Measurements from ENCODE around the gene WDR74.
A peak's percentile ranks its signal among the peaks of the same experiment; 100 is the strongest.

WDR74 gene
- 93.5 to 384 (median 141) reads per million in 3 donors for total RNA-seq

GRCh38 chr11:62839050-62839945 is at the start of gene WDR74:
Gene WDR74, minus strand, starts transcription at chr11:62839590. Its CDS starts 20 bp downstream, at chr11:62839570.
- Histone ChIP-seq H3K27me3 (replicated peaks; ENCODE audit: control insufficient read depth, insufficient read depth, low read length, poor library complexity, severe bottlenecking) (no peaks in the 10 kb centered on the region), H3K4me3 (ENCODE audit: insufficient read depth, low read depth, low read length, poor library complexity, severe bottlenecking) (peak within 1 kb of the TSS; percentile 73), H3K9me3 (ENCODE audit: control insufficient read depth, low read length) (no peaks in the 10 kb centered on the region), H3K27ac (ENCODE audit: insufficient read depth, low read length, poor library complexity, severe bottlenecking) (peak within 1 kb of the TSS; percentile 99), H3K36me3 (ENCODE audit: control insufficient read depth, insufficient read depth, low read length) (peaks cover 20% of the 10 kb centered on the region), H3K4me1 (ENCODE audit: control insufficient read depth, insufficient read depth, low read length, poor library complexity, severe bottlenecking) (peaks cover 21% of the 10 kb centered on the region)
- DNase-seq = peak; percentile 80 to 88 (median 85)

DNA sequence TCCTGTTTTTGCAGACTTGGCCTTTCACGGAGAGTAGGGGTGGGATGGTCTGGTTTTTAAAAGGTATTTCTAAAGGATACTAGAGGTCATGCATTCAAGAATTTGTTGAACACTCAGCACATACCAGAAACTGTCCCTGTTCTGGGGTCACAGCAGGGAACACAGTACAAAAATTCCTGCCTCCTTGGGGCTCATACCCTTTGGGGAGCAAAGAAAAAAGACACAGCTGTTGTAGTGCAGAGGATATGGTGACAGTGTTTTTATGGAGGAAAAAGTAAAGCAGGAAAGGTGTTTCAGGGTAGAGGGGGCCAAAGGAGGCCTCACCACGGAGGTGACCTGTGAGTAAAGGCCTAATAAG is 49.7 kb upstream of the WDR74 start:
- Histone ChIP-seq H3K36me3 (ENCODE audit: control insufficient read depth, insufficient read depth, low read length) (peaks cover 54% of the 10 kb centered on the region), H3K27ac (ENCODE audit: insufficient read depth, low read length, poor library complexity, severe bottlenecking) (no peak overlapping the region), H3K4me1 (ENCODE audit: control insufficient read depth, insufficient read depth, low read length, poor library complexity, severe bottlenecking) (no peaks in the 10 kb centered on the region), H3K4me3 (ENCODE audit: insufficient read depth, low read depth, low read length, poor library complexity, severe bottlenecking) (no peak overlapping the region), H3K27me3 (replicated peaks; ENCODE audit: control insufficient read depth, insufficient read depth, low read length, poor library complexity, severe bottlenecking) (no peaks in the 10 kb centered on the region), H3K9me3 (ENCODE audit: control insufficient read depth, low read length) (no peaks in the 10 kb centered on the region)
- no peak for DNase-seq

GRCh38 chr11:62888406-62888805 is 49.0 kb upstream of the WDR74 start:
- no peaks in the 10 kb centered on the region for H3K27me3 ChIP-seq (replicated peaks; ENCODE audit: control insufficient read depth, insufficient read depth, low read length, poor library complexity, severe bottlenecking)
- H3K36me3 ChIP-seq (ENCODE audit: control insufficient read depth, insufficient read depth, low read length) = peaks cover 61% of the 10 kb centered on the region
- DNase-seq = no peak
- H3K9me3 ChIP-seq (ENCODE audit: control insufficient read depth, low read length) = no peaks in the 10 kb centered on the region
- no peak overlapping the region for H3K27ac ChIP-seq (ENCODE audit: insufficient read depth, low read length, poor library complexity, severe bottlenecking)
- H3K4me1 ChIP-seq (ENCODE audit: control insufficient read depth, insufficient read depth, low read length, poor library complexity, severe bottlenecking) = peaks cover 6% of the 10 kb centered on the region
- H3K4me3 ChIP-seq (ENCODE audit: insufficient read depth, low read depth, low read length, poor library complexity, severe bottlenecking) = no peak overlapping the region

DNA sequence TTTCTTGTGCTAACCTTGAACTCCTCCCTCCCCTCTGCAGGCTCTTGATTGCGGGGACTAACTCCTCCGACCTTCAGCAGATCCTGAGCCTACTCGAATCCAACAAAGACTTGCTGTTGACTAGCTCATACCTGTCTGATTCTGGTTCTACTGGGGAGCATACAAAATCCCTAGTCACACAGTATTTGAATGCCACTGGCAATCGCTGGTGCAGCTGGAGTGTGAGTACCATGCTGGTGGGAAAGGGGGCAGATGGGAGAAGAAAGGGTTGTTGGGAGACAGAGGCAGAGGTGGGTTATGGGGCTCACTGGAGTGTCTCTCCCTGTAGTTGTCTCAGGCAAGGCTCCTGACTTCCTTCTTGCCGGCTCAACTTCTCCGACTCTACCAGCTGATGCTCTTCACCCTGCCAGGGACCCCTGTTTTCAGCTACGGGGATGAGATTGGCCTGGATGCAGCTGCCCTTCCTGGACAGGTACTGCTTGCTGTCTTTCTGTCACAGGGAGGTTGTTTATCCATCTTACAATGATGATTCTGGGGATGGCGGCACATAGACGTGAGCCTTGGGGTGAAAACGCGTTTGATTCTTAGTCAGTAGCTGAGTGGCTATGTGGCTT is 45.9 kb upstream of the WDR74 start:
- Histone ChIP-seq H3K4me1 (ENCODE audit: control insufficient read depth, insufficient read depth, low read length, poor library complexity, severe bottlenecking) (peaks cover 23% of the 10 kb centered on the region), H3K27ac (ENCODE audit: insufficient read depth, low read length, poor library complexity, severe bottlenecking) (no peak overlapping the region)

GRCh38 chr11:62883673-62884072 is 44.3 kb upstream of the WDR74 start:
- H3K9me3 ChIP-seq (ENCODE audit: control insufficient read depth, low read length) = no peaks in the 10 kb centered on the region
- H3K4me1 ChIP-seq (ENCODE audit: control insufficient read depth, insufficient read depth, low read length, poor library complexity, severe bottlenecking) = peaks cover 29% of the 10 kb centered on the region
- no peaks in the 10 kb centered on the region for H3K27me3 ChIP-seq (replicated peaks; ENCODE audit: control insufficient read depth, insufficient read depth, low read length, poor library complexity, severe bottlenecking)
- H3K27ac ChIP-seq (ENCODE audit: insufficient read depth, low read length, poor library complexity, severe bottlenecking) = no peak overlapping the region
- no peak overlapping the region for H3K4me3 ChIP-seq (ENCODE audit: insufficient read depth, low read depth, low read length, poor library complexity, severe bottlenecking)
- no peak for DNase-seq
- peaks cover 59% of the 10 kb centered on the region for H3K36me3 ChIP-seq (ENCODE audit: control insufficient read depth, insufficient read depth, low read length)

More for the DNA sequence above, 45.9 kb upstream of the WDR74 start:
- Histone ChIP-seq H3K4me3 (ENCODE audit: insufficient read depth, low read depth, low read length, poor library complexity, severe bottlenecking) (no peak overlapping the region), H3K27me3 (replicated peaks; ENCODE audit: control insufficient read depth, insufficient read depth, low read length, poor library complexity, severe bottlenecking) (no peaks in the 10 kb centered on the region), H3K36me3 (ENCODE audit: control insufficient read depth, insufficient read depth, low read length) (peaks cover 70% of the 10 kb centered on the region), H3K9me3 (ENCODE audit: control insufficient read depth, low read length) (no peaks in the 10 kb centered on the region)
- no peak for DNase-seq

DNA sequence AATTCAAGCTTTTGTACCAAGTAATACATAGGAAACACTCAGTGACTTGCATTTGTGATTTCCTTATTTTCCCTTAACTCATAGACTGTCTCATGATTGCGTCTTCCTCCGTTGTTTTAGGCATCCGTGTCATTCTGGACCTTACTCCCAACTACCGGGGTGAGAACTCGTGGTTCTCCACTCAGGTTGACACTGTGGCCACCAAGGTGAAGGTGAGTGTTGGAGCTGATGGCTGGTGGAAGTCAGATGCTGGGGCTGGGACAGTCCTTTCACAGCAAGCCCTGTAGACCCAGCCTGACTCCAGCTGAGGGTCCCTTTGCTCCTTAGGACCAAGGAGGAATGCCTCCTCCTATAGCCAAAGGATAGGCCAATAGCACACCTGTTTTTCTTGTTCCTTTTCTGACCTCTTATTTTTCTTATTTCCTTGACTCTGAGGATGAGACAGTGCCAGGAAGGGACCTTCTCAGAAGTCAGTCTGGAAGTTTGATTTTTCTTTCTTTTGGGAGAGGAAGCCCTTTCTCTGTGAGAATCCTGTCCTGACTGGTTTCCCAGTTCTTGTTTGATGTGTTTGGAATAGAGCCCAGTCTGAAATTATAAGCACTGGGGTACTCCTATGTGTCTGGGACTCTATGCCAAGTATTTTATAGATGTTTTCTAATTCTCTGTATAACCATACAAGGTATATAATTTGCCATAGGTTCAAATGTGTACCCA is 43.6 kb upstream of the WDR74 start:
- H3K4me1 ChIP-seq (ENCODE audit: control insufficient read depth, insufficient read depth, low read length, poor library complexity, severe bottlenecking) = peaks cover 29% of the 10 kb centered on the region

DNA sequence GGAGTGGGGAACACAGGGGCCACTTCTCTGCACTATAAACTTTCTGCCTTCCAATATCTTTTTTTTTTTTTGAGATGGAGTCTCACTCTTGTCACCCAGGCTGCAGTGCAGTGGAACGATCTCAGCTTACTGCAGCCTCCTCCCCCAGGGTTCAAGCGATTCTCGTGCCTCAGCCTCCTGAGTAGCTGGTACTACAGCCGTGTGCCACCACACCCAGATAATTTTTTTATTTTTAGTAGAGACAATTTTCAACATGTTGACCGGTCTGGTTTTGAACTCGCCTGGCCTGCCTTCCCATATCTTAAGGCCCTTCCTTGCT is 43.0 kb upstream of the WDR74 start:
- Histone ChIP-seq H3K4me3 (ENCODE audit: insufficient read depth, low read depth, low read length, poor library complexity, severe bottlenecking) (peak overlapping the region; percentile 99), H3K27ac (ENCODE audit: insufficient read depth, low read length, poor library complexity, severe bottlenecking) (peak overlapping the region; percentile 96), H3K4me1 (ENCODE audit: control insufficient read depth, insufficient read depth, low read length, poor library complexity, severe bottlenecking) (peaks cover 29% of the 10 kb centered on the region), H3K36me3 (ENCODE audit: control insufficient read depth, insufficient read depth, low read length) (peaks cover 46% of the 10 kb centered on the region), H3K27me3 (replicated peaks; ENCODE audit: control insufficient read depth, insufficient read depth, low read length, poor library complexity, severe bottlenecking) (no peaks in the 10 kb centered on the region), H3K9me3 (ENCODE audit: control insufficient read depth, low read length) (no peaks in the 10 kb centered on the region)
- DNase-seq = no peak

More for the DNA sequence above, 43.6 kb upstream of the WDR74 start:
- Histone ChIP-seq H3K27ac (ENCODE audit: insufficient read depth, low read length, poor library complexity, severe bottlenecking) (peak overlapping the region; percentile 96), H3K9me3 (ENCODE audit: control insufficient read depth, low read length) (no peaks in the 10 kb centered on the region), H3K4me3 (ENCODE audit: insufficient read depth, low read depth, low read length, poor library complexity, severe bottlenecking) (no peak overlapping the region), H3K36me3 (ENCODE audit: control insufficient read depth, insufficient read depth, low read length) (peaks cover 52% of the 10 kb centered on the region), H3K27me3 (replicated peaks; ENCODE audit: control insufficient read depth, insufficient read depth, low read length, poor library complexity, severe bottlenecking) (no peaks in the 10 kb centered on the region)
- no peak for DNase-seq

- Histone ChIP-seq H3K4me1 (ENCODE audit: control insufficient read depth, insufficient read depth, low read length, poor library complexity, severe bottlenecking) (peaks cover 29% of the 10 kb centered on the region), H3K9me3 (ENCODE audit: control insufficient read depth, low read length) (no peaks in the 10 kb centered on the region), H3K27me3 (replicated peaks; ENCODE audit: control insufficient read depth, insufficient read depth, low read length, poor library complexity, severe bottlenecking) (no peaks in the 10 kb centered on the region), H3K36me3 (ENCODE audit: control insufficient read depth, insufficient read depth, low read length) (peaks cover 40% of the 10 kb centered on the region), H3K4me3 (ENCODE audit: insufficient read depth, low read depth, low read length, poor library complexity, severe bottlenecking) (peak overlapping the region; percentile 99), H3K27ac (ENCODE audit: insufficient read depth, low read length, poor library complexity, severe bottlenecking) (peak overlapping the region; percentile 96)
- DNase-seq = peak; percentile 89 to 94 (median 90)
Measured at GRCh38 chr11:62881579-62882430, 42.4 kb upstream of the WDR74 start.

DNA sequence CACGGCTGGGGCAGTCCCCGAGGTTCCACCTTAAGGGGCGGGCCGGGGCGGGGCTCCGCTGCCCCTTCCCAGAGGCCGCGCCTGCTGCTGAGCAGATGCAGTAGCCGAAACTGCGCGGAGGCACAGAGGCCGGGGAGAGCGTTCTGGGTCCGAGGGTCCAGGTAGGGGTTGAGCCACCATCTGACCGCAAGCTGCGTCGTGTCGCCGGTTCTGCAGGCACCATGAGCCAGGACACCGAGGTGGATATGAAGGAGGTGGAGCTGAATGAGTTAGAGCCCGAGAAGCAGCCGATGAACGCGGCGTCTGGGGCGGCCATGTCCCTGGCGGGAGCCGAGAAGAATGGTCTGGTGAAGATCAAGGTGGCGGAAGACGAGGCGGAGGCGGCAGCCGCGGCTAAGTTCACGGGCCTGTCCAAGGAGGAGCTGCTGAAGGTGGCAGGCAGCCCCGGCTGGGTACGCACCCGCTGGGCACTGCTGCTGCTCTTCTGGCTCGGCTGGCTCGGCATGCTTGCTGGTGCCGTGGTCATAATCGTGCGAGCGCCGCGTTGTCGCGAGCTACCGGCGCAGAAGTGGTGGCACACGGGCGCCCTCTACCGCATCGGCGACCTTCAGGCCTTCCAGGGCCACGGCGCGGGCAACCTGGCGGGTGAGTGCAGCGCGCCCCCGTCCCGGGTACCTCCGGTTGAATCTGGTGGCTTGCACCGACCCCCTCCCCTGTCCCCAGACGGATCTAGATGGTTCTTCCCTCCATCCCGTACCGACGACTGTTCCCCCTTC is 41.6 kb upstream of the WDR74 start, which contains the start of gene SLC3A2:
SLC3A2 (plus strand) TSS at position 94 of the 776 bp plus-strand sequence; CDS start at position 222, 128 bp downstream.
- H3K27ac ChIP-seq (ENCODE audit: insufficient read depth, low read length, poor library complexity, severe bottlenecking) = peak within 1 kb of the TSS; percentile 96
- peak; percentile 77 to 79 (median 77) for DNase-seq
- H3K4me1 ChIP-seq (ENCODE audit: control insufficient read depth, insufficient read depth, low read length, poor library complexity, severe bottlenecking) = peaks cover 29% of the 10 kb centered on the region
- peaks cover 32% of the 10 kb centered on the region for H3K36me3 ChIP-seq (ENCODE audit: control insufficient read depth, insufficient read depth, low read length)
- peak within 1 kb of the TSS; percentile 99 for H3K4me3 ChIP-seq (ENCODE audit: insufficient read depth, low read depth, low read length, poor library complexity, severe bottlenecking)
- H3K9me3 ChIP-seq (ENCODE audit: control insufficient read depth, low read length) = no peaks in the 10 kb centered on the region
- H3K27me3 ChIP-seq (replicated peaks; ENCODE audit: control insufficient read depth, insufficient read depth, low read length, poor library complexity, severe bottlenecking) = no peaks in the 10 kb centered on the region

All from effector memory CD4-positive, alpha-beta T cell (primary cell).